ENCODE measurements around the gene HEBP1. TPM values are rescaled to one million over a fixed set of nuclear protein-coding genes. Genes with fewer than 3 reads are reported as not detected.

Gene HEBP1
- total RNA-seq, 1 donor from 2014 or later = 44.3 TPM

DNA sequence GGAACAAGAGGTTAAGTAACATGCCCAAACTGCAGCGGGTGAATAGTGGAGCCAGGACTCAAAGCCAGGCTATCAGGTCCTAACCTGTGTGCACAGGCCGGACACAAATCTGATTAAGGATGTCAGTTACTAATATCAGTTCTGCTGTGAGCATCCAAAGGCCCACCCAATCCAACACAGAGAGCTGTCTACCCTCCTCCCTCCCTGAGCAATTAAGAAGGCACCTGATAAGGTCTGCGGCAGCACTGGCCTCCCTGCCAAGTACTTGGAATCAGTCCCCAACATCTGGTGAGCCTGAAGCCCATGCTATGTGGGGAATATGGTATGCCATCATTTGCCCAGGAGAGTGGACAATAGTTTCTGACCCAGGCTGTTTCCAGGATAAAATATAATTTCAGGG is 3.9 kb downstream of the HEBP1 start:
- DNase-seq (ENCODE audit: low spot score) = no peak
- intact Hi-C loops (cut with DNase I) = loop anchor here (10.0 kb wide), 1 partner anchor 181 kb away; the partner anchor contains the start of gene DDX47

DNA sequence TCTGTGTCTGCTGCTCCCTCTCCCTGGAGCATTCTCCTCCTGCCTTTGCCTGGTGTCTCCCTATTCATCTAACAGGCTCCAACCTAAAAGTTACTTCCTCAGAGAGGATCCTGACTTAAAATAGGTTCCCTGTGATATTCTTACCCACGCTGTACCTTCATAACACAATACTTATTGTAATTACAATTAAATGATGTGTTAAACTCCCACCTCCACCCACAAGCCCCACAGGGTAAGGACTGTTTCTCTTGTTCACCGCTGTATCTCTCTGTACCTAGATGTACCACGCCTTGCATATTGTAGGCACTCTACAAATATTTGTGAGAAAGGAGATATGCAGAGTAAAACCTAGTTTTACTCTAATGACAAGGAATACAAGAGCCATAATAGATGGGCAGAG is 5.0 kb downstream of the HEBP1 start:
- intact Hi-C loops (cut with DNase I) = loop anchor here (10.0 kb wide), 1 partner anchor 180 kb away; the partner anchor contains the start of gene DDX47
- no peak for DNase-seq (ENCODE audit: low spot score)

DNA sequence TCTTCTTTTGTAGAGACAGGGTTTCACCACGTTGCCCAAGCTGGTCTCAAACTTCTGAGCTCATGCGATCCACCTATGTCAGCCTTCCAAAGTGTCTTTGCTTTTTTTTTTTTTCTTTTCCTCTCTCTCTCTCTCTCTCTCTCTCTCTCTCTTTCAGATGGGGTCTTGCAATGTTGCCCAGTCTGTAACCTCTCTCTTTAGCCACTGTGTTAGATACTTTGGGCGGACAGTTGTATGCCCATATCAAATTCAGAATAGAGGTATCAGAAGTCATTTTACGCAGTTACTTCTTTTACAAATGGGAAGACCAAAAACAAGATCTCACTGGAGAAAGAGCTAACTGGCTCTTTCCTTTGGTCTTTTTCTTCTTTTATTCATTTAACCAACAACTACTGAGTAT is 6.7 kb downstream of the HEBP1 start:
- intact Hi-C loops (cut with DNase I) = loop anchor here (10.0 kb wide), 1 partner anchor 179 kb away; the partner anchor contains the start of gene DDX47

DNA sequence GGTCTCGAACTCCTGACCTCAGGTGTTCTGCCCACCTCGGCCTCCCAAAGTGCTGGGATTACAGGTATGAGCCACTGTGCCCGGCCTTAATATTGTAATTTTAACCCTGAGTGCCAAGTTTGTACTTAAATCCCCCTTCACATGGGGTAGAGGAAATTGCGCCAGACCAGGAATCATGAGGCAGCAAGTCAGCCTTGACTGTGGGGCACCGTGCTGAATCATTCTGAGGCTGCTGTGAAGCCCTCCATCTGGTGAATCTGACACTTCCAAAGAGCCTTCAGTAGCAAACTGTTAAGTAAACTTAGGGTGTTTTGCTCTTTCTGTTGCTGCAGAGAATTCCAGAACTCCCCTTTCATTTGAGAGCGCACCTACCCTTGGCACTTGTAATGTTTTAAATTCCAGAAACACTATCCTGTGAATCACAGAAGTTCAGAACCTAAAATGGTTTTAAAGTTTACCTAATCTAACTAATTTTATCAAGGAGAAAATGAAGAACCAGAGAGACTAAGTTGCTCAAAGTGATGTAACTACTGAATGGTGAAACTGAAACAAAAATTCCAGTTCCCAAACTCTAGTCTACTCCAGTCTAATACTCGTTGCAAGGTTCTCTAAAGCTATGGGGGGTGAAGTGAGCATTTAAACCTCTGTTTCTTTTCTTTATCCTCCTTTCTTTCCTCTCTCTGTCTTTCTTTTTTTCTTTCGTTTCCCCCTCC is 7.5 kb downstream of the HEBP1 start:
- DNase-seq (ENCODE audit: low spot score) = no peak
- intact Hi-C loops (cut with DNase I) = loop anchor here (10.0 kb wide), 1 partner anchor 178 kb away; the partner anchor contains the start of gene DDX47

More for the DNA sequence above, 6.7 kb downstream of the HEBP1 start:
- no peak for DNase-seq (ENCODE audit: low spot score)

DNA sequence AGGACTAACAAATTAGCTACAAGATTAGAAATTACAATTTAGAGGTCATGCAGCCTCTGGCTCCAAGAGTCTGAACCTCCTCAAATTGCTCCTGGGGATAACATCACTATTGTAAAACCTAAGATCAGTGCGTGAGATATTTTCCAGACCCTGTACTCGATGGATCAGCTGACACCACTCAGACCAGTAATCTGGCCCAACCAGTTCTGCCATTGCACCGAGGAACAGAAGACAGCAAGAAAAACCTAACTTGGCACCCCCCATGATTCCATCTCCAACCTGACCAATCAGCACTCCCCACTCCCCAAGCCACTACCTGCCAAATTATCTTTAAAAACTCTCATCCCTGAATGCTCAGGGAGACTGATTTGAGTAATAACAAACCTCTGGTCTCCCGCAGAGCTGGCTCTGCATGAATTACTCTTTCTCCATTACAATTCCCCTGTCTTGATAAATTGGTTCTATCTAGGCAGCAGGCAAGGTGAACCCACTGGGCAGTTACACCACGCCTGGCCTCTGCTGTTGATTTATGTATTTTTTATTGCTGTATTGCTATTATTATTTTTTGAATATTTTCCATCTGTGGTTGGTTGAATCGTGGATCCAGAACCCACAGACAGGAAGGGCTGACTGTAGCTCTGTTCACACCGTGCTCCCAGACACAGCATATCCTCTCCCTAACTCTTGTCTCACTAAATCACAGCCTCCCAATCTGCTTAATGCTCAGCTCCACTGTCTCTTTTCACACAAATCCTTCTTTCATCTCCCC is 9.2 kb downstream of the HEBP1 start:
- intact Hi-C loops (cut with DNase I) = loop anchor here (10.0 kb wide), 1 partner anchor 176 kb away; the partner anchor contains the start of gene DDX47
- no peak for DNase-seq (ENCODE audit: low spot score)

DNA sequence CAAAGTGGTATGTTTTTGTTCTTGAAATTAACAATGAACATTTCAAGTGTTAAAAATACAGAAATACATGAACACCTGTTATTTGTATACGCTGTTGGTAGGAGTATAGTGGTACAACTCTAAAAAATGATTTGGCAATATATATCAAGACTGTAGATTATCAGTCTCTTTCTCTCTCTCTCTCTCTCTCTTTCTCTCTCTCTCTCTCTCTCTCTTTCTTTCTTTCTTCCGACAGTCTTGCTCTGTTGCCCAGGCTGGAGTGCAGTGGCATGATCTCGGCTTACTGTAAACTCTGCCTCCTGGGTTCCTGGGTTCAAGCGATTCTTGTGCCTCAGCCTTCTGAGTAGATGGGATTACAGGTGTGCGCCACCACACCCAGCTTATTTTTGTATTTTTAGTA is 12.6 kb downstream of the HEBP1 start:
- intact Hi-C loops (cut with DNase I) = no loop called here
- DNase-seq (ENCODE audit: low spot score) = no peak

DNA sequence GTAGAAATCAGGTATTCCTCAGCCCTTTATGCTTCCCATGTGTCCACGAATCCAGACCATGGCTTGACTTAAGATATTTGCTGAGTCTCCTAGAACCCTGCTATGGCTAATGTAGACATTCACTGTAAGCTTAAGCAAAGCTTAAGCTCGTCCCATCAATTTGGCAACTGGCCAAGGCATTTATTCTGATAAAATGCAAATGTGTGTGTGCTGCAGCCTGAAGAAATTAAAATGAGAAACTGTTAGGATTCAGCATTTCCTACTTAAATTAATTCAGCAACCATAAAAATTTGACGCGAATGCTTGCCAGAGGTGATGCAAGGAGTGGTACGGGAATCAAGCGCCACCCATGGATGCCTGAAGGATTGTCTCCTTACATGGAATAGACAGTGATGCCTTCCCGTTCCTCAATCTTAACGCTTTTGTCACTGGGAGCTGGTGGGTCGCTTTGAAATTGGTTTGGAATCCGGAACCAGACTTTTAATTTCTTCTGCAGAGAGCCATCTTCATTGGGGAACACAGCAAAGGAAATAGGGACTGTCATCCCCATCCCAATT is 13.2 kb downstream of the HEBP1 start:
- intact Hi-C loops (cut with DNase I) = no loop called here
- no peak for DNase-seq (ENCODE audit: low spot score)

DNA sequence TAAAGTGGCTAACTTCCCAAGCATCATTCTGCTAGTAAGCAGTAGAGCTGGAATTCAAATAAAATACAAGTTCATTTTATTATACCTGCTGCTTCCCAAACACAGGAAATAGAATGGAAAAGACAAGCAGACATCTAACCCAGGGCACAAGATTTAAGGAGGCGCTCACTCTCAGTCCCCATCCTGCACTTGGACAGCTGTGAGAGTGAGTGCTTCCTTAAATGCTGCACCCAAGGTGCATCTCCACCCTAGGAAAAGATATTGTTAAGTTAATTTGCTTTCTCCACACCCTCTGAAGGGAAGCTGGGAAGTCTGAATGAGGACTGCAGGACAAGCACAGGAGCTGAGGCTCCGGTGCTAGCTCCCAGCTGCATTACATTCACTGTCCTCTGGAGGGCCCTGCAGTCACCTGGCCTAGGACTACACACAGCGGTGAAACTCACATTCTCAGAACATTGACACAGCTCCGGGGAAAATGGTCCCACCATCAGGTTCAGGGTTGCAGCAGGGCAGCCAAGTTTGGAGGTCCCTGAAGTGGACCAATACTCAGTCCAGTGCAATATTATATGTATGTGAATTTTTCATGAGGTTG is 14.2 kb downstream of the HEBP1 start:
- no peak for DNase-seq (ENCODE audit: low spot score)
- intact Hi-C loops (cut with DNase I) = no loop called here

DNA sequence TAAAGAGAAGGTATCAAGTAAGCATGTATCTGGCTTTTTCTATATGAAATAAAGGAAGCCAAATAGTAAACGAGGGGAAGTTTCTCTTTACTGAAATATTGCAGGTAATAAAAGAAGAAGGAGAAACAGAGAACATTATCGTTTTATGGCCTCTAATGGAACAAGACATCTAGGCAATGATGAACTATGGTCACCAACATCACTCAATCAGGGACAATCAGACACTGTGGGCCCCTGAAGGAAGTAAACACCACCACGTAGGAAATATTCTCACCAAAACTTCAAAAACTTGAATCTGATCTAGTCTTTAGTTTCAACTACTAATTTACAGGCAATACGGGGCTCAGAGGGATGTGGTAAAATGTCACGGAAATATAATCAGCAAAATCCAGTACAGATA is 15.9 kb downstream of the HEBP1 start:
- no peak for DNase-seq (ENCODE audit: low spot score)
- intact Hi-C loops (cut with DNase I) = no loop called here

DNA sequence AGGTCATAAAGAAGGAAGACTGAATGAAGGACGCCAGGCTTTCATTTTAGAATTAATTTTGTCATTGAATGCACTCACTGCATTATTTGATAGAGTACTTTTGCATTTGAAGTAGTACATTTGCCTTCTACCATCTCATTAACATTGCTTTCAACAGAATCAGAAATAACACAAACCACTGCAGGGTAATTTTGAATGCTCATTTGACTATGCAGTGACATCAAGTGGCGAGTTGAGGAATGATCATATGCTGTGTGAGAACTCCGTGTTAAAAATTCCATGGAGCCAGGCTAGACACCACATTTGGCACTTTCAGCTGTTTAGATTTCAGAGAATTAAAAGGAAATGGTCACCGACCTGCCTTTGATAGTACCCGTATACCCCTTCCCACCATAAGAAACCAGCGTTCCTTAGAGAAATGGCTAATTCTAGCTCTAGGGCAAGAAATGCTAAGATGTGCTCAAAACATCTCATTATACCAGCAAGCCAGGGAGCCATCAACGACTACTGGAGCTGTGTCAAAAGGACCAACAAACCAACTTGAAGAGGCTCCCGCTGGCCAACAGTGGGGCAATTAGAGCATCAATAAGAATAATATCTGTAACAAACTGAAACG is 16.5 kb downstream of the HEBP1 start:
- no peak for DNase-seq (ENCODE audit: low spot score)
- intact Hi-C loops (cut with DNase I) = loop anchor here (1.0 kb wide), 1 partner anchor 67 kb away; no protein-coding TSS in a partner anchor

DNA sequence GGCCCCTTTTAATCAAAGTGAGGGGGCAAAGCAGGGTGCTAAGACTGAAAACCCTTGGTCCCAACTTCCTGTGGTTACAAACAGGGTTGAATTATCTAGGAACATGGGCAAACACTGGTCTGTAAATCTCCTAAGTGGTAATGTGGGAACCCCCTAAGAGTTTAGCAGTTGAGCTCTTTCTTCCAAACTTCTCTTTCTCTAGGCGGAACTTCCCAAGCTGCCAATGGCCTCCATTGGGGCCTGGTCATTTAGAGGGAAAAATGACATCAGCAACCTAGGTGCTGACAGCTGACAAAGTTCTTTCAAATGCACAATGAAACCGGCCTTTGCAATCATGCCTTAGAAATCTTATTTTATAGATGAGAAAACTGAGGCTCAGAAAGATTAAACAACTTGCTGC is 17.7 kb downstream of the HEBP1 start:
- intact Hi-C loops (cut with DNase I) = no loop called here
- no peak for DNase-seq (ENCODE audit: low spot score)

DNA sequence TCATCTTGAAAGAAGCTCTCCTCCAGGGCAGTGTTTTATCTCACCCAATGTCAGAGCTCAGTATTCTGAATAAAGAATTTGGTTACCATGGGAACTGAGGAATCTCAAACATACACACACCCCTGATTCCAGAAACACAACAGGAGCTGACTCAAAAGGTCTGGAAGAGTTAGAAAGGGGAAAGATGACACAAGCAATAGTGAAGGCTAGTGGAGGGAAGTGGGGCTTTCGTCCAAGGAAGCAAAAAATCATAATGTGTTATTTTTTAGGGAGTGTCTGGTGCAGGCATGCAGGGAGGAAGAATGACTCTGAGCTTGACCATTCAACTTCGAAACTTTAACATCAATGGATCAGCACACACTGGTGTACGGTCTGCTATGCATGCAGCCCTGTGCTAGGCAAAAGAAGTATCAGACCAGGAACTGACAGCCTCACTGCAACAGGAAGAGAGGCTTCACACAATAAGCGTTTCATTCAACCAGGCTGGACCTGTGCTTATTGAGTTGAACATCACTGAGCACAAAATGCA is 20.3 kb downstream of the HEBP1 start:
- intact Hi-C loops (cut with DNase I) = no loop called here
- no peak for DNase-seq (ENCODE audit: low spot score)

DNA sequence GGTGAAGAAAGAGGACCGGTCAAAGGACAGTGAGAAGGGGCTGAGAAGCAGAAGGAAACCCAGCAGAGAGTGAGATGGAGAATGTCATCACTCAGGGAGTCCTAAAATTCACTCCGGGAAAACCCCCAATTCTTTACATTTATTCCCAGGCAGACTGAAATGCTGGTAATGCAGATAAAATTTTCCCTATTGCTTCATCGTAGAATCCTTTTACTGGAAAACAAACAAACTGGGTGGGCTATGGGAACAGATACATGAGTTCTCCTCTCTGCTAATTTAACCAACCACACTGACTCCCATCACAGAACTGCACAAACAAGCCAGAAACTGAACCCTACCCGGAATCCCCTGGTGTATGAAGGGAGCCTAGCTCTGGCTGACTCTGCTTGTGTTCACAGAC is 20.9 kb downstream of the HEBP1 start:
- intact Hi-C loops (cut with DNase I) = no loop called here

DNA sequence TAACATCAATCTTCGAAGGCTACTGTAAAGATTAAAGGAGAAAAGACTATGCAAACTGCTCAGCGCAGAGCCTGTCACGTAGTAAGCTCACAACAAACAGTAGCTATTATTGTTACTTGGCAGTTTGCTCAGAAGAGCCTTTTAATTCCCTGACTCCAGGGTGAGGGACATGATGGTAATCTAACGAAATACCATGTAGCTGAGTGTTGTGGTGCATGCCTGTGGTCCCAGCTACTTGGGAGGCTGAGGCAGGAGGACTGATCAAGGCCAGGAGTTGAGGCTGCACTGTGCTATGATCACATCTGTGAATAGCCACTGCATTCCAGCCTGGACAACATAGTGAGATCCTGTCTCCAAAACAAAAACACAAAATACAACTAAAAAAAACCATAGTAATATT is 22.8 kb downstream of the HEBP1 start:
- intact Hi-C loops (cut with DNase I) = no loop called here
- DNase-seq (ENCODE audit: low spot score) = no peak

More for the DNA sequence above, 20.9 kb downstream of the HEBP1 start:
- DNase-seq (ENCODE audit: low spot score) = no peak

DNA sequence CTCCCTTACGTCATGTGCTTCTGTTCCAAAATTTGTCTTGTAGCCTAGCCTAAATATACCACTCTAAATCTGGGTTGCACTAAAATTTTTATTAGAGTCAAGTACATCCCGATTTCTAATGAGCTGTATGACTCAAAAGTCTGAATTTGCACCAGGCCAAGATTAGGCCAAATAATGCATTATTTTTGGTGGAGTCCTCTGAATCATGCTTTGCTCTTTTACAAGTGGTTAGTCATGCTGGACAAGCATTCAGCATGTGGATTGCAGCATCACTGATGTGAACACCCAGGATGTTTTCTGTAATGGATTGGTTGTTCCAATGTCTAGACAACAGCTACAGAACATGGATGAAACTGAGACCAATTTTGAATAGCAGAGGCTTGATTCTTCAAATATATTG is 23.7 kb downstream of the HEBP1 start:
- DNase-seq (ENCODE audit: low spot score) = no peak
- intact Hi-C loops (cut with DNase I) = no loop called here

DNA sequence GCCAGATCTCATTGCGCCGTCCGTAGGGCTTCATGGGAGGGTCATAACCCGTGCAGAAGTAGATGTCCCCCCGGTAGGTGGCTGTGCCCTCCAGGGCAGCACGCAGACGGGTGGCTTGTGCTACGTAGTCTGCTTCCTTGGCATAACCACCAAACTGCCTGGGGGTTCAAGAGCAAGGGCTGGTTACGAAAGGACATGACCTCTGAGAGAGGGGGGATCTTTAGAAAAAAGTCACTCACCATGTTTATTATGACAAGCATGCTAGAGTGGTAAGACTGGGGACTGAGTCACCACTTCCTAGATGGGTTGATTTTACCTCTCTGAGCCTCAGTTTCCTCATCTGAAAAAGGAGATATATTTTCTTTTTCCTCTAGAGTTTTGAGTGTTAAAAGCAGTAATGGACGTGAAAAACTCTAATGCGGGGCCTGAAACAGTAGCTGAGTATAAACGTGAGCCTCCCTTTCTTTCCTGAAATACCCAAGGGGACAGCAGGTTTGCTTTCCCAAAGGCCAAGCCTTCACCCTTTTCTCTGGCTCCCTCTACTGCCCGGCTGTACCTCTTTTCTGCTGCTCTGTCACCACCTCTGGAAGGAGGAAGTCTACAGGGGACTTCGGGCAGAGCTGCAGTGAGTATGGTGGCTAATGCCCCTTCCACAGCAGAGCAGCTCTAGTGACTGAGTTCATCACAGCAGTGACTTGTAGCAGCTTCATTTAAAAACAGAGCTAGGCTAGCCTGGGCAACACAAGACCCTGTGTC is 24.6 kb downstream of the HEBP1 start:
- DNase-seq (ENCODE audit: low spot score) = no peak
- intact Hi-C loops (cut with DNase I) = no loop called here

DNA sequence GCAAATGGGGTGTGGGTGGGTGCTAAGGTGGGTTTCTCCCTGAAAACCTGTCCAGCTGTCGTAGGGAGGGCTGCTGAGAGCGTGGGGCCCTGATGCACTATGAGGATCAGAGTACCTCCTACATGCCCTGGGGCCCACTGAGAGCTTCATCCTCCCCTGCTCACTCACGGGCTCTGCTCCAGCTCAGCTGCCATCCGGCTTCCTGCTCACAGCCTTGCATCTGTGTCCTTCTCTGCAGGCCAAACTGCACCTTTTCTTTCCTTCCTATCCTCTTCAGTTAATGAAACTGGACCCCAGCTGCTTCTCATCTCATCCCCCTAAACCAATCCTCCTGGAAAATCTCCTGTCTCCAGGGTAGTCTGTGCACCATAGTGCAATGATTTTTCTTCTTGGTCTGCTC is 25.9 kb downstream of the HEBP1 start:
- intact Hi-C loops (cut with DNase I) = no loop called here
- DNase-seq (ENCODE audit: low spot score) = no peak

DNA sequence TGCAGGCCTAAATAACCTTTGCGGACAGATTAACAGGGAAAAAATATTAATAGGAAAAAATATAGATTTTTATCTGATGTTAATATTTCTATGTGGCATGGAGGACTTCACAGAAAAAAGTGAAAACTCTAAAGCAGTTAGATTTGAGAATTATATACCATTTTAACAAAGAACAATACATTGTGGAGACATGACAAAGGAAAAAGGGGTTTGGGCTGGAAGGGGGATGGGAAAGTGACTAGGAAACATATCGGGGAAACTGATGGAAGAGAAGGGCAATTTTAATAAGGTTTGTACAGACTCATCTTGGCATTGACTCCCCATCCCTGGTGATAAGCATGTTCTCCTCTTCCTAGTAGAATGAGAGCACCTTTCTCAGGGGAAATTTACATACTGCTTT is 27.0 kb downstream of the HEBP1 start:
- intact Hi-C loops (cut with DNase I) = no loop called here
- DNase-seq (ENCODE audit: low spot score) = no peak

DNA sequence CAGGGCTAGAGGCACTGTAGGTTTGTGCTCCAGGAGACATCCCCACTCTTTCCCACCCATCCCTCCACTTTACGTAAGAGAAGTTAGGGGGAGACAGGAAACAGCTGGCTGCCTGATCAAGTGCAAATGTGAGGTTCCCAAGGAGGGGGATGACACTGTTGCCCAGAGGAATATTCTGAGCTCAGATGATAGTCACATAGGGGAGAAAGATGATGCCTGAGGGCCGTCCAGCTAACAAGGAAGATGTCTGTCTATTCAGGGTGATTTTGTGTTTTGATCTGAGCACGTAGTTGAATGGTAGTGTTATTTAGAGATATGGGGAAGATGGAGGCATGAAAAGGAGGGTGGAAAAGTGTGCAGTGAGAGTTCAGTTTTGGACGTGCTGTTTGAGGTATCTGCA is 34.2 kb downstream of the HEBP1 start:
- DNase-seq (ENCODE audit: low spot score) = no peak
- intact Hi-C loops (cut with DNase I) = no loop called here

All from cardiac septum (tissue), 1 donor.